ENCODE data around the gene MED9.

Gene MED9

DNA sequence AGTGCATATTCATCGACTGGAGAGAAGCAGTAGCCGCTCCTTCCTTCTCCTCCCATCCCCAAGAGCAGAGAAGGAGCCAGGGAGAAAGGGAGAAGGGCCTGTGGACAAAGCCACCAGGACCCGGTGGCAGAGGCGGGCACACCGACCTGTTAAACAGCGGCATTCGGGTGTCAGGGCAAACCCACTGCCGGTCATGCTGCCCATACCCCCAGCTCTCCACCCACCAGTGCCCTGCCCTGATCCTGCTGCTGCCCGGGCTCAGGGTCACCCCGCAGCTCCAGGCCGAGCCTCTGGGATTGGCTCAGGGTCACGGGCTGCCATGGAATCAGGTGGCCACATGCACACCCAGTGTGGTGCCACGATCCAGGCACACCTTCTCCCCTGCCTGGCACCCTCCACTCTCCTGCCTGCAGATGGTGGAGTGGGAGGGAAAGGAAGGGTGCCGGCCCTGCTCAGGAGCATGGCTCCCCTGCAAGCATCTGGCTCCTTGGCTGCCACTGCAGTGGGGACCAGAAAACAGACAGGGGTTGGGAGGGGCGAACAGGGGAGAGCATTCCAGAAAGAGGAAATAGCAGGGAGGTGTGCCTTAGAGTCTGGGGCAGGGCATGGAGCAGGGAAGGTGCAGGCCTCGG, 37.7 kb downstream of the MED9 start:
- FAIRE-seq (no peak), DNase-seq (ENCODE audit: insufficient read length, low spot score) (no peak)

DNA sequence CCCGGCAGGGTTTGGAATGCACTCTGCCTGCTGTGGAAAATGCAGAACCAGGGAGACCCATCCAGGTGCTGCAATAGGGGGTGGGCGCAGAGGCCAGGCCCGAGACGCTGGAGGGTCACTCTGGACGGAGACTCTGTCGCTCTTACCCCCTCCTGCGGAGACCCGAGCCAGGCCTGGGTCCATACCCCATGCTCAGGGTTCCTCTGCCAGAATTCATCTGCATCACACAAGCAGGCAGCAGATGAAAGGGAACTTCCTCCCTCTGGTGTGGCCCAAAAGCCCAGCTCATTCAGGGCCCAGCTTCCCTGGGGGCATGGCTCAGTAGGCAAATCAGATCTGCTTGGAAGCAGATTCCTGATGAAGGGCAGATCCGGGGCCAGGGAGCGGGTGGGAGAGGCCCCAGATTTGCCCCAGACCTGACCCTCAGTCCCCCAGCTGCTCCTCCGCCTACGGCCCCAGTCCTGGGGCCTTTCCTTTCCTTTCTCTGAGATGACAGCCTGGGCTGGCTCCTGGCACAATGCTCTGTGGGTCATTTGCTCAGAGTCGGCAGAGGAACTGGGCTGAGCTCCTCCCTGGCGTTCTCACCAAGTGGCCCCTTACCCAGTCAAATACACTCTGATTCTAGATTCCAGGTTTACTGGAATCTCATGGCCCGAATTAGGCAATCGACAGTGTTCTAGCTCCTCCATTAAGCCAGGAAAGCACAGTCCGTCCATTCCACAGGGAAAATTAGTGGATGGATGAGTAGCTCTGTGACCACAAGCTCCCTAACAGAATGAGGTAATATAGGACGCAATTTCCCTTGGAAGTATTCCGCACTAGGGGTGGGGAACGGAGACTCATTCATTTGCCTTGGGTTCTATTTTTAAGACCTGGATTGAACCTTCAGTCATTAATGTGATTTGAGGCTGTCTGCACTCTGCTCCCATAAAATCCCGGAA, 38.5 kb downstream of the MED9 start:
- no peak for FAIRE-seq
- no peak for DNase-seq (ENCODE audit: insufficient read length, low spot score)

DNA sequence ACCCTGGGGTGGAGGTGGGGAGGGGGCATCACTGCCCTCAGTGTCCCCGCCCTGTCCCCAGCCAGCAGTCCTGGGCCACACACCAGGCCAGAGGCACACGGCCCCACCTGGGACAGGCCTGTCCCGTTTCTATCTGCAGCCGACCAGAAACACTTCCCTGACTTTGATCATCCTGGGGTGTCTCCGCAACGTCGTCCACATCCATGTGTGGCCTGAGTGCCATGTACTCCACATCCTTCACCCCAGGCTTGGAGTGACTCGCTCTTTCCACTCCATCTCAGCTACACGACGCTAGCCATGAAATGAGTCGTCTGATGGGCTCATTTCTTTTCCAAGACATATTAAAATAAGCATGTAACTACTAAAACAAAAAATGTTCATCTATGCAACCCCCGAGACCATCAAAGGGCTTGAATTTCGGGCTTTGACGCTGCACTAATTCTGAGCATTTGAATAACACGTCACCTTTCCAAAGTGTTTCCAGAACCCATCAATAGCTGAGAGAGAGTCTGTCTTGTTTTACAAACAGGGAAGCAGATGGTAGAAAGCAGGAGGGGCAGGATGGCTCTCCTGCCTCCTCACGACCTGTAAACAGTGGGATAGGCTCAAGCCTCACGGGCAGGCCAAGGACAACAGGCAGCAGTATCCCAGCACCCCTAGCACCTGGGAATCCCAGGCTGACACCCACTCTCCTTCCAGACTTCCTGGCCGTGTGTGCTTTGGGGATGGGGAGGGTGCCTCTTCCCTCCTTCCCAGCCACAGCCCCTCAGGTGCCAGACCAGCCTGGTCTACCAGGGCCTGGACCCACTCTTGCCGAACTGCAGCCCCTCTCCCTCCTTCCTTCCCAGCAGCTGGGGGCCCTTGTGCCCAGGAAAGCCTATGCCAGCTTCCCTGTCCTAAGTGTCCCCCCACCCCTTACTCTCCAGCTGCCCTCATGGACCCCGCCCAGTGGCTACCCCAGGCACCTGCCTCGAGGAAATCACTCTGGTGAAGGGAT, 39.4 kb downstream of the MED9 start:
- no peak for DNase-seq (ENCODE audit: insufficient read length, low spot score)
- peak; percentile 94 for FAIRE-seq

DNA sequence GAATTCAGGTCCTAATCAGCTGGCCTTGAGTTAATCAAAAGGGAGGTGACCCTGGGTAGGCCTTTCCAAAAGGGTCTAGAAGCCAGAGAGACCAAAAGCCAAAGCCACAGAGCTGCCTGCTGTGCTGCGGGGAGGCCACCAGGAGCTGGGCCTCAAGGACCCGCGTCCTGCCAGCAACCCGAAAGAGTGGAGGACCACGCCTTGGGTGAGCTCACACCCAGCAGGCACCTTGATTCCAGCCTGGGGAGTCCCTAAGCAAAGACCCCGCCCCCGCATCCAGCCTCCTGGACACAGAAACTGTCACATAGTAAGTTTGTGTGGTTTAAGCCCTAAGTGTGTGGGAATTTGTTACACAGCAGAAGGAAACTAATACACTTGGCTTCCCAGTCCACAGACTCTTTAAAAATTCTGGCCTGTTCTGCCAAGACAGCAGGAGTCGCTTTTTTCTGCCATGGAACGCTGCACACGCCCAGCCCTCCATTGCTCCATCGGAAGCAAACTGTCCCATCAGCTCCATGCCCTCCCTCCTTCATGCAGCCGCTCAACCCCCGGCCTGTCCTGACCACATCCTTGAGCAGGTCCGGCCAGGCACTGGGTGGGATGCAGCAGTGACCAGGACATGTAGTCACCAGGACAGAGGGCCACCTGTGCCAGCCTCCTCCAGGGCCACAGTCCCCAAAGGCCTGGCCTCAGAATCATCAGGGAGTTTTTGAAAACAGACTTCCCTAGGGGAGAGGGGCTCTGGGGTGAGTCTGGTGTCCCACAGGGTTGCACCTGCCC, 40.3 kb downstream of the MED9 start:
- no peak for DNase-seq (ENCODE audit: insufficient read length, low spot score)
- no peak for FAIRE-seq

DNA sequence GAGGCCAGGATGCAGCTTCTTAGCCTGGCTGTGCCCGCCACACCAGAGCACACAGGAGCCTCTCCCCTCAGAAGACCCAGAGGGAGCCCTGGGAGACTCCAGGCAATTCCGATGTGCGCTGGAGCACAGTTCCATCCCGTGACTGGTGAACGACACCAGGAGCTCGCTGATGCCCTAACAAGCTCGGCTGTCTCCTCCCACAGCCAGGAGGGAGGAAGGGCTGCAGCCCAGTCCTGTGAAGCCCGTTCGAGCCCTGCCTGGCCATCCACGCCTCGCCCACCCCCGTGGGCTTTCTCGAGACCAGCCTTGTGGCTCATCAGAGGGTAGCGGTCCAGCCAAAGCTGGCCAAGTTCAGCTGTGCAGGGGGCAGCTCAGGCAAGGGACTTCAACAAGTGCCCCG, 41.2 kb downstream of the MED9 start:
- DNase-seq (ENCODE audit: insufficient read length, low spot score) (no peak), FAIRE-seq (no peak)

DNA sequence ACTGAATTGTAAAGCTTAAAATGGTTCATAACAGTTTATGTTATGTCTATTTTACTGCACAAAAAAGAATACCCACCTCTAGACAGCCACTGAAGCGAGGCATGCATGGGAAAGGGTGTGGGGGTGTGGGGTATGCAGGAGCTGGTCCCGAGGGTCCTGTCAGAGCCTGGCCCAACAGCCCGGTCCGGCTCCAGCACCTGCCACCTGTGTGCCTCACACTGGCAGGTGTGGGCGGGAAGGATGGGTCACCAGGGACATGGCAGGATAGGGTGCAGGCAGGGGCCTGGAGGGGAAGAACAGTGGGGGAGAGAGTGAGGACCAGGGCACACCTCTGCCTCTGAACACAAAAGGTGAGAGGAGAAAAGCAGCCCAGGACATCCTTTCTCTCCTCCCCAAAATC, 42.2 kb downstream of the MED9 start:
- no peak for DNase-seq (ENCODE audit: insufficient read length, low spot score)
- FAIRE-seq, result no peak

DNA sequence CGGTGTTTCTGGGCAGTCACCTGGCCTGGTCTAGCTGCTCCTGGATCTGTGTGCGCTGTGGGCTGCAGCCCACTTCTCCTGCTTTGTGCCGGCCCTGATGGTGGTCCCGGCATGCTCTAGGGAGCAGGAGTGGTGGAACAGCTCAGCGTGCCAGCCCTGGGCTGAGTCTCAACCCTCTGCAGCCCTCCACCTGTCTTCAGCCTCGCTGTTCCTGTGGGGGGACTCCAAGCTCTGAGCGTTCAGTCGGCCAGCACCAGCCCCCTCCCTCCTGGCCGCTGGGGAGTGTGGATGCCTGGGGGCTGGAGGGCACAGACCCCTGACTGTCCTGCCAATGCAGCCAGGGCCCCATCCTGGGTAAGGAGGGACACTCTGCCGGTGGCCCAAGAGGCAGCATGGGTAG, 43.1 kb downstream of the MED9 start:
- DNase-seq (ENCODE audit: insufficient read length, low spot score), result no peak
- no peak for FAIRE-seq

DNA sequence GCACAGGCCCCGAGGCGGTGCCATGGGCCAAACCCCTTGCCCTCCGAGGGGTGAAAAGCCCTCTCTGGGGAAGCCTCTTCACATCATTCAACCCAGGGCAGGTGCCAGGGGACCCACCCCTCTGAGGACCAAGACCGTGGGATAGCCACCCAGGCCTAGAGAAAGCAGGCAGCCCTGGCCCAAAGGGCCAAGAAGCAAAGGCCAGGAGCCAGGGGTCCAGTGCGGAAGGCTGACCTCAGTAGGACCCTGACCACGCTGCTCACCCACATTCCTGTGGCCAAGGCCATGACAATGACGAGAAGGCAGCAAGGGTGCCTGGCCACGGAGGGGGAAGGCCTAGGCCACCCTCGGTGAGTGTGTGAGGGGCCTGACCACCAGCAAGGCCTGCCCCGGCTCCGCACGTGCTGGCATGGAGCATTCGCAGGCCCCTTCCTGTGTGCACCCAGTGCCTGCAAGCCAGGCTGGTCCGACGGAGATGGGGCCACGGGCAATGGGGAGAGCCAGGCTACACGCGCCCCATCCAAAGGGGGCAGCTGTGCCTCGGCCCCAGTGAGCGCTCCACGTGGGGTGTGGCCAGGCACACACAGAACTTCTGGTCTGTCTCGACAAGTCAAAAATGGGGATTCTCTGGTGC, 43.9 kb downstream of the MED9 start:
- FAIRE-seq (no peak), DNase-seq (ENCODE audit: insufficient read length, low spot score) (no peak)

DNA sequence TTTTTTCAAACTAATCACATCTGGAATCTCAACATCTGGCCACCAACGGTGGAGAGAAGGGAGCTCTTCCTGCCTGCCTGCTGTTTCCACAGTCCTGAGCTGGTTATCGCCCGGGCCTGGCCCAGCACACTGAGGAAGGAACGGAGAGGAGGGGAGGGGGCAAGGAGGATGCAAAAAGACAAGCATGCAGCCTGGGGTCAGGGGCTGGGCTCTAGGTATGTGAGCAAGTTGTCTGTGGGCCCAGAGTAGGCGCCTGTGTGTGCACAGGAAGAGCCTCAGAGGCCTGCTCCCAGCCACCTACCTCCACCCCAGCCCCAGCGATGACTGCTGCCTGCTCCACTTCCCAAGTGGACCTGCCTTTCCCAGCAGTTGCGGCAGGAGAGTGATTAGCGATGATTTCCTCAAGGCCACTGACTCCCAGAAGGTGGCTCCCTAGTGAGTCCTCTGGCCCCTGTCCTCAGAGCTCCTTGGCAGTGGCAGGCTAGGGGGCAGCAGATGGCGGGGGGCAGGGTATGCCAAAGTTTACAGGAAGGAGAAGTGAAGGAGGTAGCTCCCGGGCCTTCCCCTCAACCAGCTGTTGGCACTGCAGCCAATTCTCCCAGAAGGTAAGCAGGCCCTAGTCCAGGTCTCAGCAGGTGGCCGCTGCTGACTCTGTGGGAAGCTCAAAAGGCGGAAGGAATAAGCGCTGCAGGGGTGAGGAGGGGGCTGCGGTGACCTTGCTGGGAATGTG, 46.4 kb downstream of the MED9 start:
- FAIRE-seq, result peak; percentile 4

DNA sequence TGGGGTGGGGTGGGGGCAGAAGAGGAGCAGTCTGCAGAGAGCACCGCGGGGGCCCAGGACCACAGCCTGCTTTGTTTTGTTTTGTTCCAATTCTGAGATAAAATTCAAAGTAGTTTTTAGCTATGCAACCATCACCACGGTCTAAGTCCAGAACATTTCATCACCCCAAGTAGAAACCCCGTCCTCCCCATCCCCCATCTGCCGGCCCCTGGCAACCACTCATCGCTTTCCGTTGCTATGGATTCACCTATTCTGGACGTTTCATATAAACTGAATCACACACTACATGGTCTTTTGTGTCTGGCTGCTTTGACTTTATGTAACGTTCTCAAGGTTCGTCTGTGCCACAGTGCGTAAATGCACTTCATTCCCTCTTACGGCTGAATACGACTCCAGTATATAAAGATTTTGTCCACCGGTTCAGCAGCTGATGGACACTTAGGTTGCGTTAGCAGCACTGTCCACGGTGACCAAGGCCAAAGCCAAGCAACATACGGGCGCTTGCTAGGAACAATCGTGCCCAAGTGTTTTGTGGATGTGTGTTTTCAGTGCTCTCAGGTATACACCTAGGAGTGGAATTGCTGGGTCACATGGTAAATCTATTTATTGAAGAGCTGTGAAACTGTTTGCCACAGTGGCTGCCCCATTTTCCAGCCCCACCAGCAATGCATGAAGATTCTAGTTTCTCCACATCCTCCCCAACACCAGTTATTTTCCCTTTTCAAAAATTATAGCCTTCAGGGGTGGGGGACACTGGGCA, 47.1 kb downstream of the MED9 start:
- FAIRE-seq (no peak), DNase-seq (ENCODE audit: insufficient read length, low spot score) (no peak)

More for the DNA sequence above, 46.4 kb downstream of the MED9 start:
- no peak for DNase-seq (ENCODE audit: insufficient read length, low spot score)

DNA sequence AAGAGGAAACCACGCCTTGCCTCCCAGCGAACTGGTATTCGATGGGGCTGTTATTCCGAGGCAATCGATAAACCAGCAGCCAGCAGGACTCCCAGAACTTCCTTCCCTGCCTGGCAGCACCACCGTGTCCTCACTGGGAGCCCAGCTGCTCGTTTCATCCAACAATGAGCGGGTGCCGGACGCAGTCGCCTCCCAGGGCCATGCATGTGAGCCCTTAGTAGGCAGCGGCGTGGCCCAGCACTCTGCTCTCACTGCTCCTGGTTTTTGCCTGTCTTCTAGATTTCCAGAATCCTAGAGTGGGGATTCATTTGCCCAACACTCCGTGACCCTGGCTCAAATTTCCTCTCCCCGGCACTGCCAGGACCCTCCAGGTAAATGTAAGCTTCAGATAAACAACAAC, 48.5 kb downstream of the MED9 start:
- DNase-seq (ENCODE audit: insufficient read length, low spot score) (no peak), FAIRE-seq (no peak)

DNA sequence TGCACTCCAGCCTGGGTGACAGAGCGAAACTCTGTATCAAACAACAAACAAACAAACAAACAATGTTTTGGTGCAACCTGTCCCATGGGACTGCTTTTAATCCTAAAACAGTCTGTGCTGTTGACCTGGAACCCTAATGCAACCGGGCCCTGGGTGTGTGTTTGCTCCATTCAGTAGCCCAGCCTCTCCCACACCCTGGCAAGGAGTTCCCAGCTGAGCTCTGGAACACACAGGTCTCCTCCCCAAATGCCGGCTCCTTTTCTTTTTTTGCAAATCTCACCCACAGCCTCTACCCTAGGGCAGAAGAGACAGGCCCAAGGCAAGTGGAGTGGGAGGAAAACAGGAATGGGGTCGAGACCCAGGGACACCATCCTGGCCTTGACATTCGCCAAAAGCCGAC, 49.2 kb downstream of the MED9 start:
- DNase-seq (ENCODE audit: insufficient read length, low spot score), result no peak
- FAIRE-seq, result no peak

DNA sequence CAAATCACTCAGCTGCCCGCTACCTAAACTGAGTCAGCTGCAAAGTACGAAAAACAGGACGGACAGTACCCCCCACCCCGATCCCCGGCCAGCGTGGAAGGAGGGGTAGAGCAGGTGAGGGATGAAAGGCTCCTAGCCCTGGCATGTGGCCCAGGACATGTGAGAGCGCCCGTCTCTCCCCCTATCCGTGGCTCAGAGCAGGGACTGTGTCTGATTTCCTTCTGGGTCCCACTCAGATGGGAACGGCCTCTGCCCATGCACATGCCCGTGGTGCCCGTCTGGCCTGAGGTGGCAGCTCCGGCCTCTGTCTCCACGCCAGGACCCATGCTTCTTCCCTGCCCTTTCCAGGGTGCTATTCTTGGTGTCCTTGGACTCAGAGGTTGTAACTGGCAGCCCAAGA, 49.6 kb downstream of the MED9 start:
- DNase-seq (ENCODE audit: insufficient read length, low spot score) (no peak), FAIRE-seq (no peak)

DNA sequence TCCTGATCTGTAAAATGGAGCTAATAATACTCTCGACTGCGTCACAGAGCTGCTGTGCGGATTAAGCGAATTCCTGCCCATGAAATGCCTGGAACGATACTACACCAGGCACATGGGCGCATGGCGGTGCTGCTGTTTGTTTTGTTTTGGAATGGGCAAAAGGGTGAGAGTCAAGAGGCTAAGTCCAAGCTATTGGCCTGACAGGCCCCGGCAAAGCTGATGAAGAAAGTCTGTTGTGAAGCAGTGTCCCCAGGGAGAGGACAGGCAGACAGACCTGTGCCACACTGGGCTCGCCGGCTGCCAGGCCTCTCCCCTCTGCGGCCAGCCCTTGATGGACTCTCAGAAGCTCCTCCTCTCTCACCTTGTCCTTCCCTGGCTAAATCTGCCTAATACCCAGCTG, 50.7 kb downstream of the MED9 start:
- FAIRE-seq (no peak), DNase-seq (ENCODE audit: insufficient read length, low spot score) (no peak)

DNA sequence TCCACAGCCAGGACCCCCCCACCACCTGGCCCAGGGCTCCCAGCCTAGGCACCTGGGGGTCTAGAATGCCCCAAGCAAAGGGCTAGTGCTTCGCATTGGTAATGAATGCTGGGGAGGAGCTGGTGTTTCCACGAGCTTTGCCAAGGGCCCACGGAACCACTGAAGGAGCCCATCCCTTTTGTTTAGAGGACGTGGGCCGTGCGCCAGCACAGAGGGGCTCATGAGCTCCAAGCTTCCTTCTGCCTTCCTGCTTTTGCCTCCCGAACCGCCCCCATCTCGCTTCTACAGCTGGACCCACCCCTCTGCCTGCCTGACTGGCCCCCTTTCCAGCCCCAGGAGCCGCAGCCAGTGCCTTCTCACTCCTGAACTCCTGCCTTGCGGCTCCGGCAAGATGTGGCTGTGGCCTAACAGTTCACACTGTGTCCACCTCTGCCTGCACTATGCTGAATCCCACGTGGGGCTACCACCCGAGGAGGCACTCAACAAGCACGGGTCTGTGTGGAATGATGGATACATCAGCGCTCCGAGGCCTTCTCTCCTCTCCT, 51.2 kb downstream of the MED9 start:
- no peak for DNase-seq (ENCODE audit: insufficient read length, low spot score)
- no peak for FAIRE-seq

DNA sequence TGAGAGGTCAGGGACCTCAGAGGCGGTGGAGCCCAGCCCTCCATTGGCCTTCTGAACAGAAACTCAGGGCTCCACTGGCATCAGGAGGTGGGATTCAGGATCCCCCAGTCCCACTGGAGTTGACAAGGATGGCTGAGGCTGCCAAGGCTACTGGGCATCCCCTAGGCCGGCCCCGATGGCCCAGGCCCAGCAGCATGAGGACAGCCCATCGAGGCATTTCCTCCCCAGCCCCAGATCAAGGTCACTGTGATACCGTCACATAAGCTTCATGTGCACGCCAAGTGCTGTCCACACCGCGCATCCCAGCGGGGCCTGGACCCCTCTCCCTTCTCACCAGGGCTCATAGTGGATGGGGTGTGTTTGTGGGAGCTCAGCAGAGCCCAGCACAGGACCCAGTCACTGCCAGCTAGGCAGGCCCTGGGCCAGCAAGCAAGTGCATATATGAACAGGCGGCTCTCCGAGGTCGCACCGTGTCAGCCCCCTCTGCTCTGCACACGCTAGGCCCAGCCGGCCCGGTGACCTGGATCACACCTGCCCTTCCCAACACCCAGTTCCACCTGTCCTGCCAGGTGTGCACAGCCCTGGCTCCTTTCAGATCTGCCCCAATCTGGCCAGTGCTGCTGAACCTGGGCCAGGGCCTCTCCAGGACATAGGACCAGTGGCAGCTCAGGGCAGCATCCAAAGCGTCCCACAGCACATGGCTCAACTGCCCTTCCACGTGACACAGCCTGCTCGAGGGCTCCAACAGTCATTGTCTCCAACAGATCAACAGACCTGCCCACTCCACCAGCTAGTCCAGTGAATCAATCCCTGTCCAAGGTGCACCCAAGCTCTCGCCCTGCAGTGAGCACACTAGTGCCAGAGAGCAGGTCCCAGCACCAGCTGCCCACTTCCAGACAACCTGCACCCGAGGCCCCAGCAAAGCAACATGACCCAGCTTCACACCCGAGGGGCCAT, 52.2 kb downstream of the MED9 start:
- no peak for DNase-seq (ENCODE audit: insufficient read length, low spot score)
- FAIRE-seq, result no peak

DNA sequence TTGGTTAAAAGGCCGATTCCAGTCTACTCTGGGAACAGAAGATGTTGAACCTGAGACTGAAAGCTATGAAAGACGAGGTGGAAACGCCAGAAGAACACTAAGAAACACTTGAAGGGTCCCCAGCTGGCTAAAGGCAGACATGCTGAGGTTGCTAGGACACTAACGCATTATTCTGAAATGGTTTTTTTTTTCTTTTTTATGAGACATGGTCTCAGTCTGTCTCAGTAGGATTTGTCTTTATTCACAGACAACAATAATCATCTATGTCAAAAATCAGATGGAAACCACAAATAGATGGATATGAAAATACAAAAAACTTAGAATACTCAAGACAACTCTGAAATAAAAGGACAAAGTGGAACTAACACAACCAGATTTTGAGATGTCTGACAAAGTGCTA, 54.4 kb downstream of the MED9 start:
- FAIRE-seq, result no peak
- DNase-seq (ENCODE audit: insufficient read length, low spot score), result no peak
